Measurements from ENCODE around the gene ZFAND6. TPM values are rescaled to one million over a fixed set of nuclear protein-coding genes. Genes with fewer than 3 reads are reported as not detected.

ZFAND6 gene
- total and polyA plus RNA-seq, 2 donors (not counting 1 experiment from before 2014, with no cell fraction given), result 125 to 325 TPM

DNA sequence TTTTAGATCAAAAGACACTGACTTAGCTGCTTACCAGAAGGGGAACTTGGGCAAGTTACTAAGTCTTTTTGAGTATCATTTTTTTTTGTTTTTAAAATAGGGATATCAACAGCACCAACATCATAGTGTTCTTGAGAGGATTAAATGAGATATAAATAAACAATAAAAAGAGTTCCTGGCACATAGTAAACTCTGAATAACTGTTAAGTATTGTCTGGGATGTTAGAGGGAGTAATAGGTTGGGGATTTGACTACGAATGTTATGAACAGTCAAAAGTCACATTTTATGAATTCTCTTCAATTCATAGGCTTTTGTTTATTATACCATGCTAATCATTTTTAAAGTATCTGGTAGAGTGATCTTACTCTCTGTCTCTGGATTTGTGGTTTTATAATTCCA is 55.5 kb downstream of the ZFAND6 start:
- Histone ChIP-seq H3K4me3 (replicated peaks in 1 of 4; ENCODE audit: control extremely low read depth in 1 of 4, insufficient read depth in 1 of 4, low read depth in 3 of 4, low read length in 4 of 4) (no peak overlapping the region), H3K79me2 (ENCODE audit: control insufficient read depth, insufficient read depth, low read length) (peaks cover 11% of the 10 kb centered on the region), H3K27ac (ENCODE audit: insufficient read depth, low read length) (no peak overlapping the region), H3K4me1 (ENCODE audit: control insufficient read depth, extremely low read depth, insufficient read depth, low read length) (peaks cover 2% of the 10 kb centered on the region), H3K4me2 (ENCODE audit: extremely low read depth, insufficient read depth, low read length) (no peak overlapping the region), H3K27me3 (ENCODE audit: control insufficient read depth, insufficient read depth, low read length) (no peaks in the 10 kb centered on the region), H3K36me3 (ENCODE audit: control insufficient read depth, insufficient read depth, low read length) (no peaks in the 10 kb centered on the region), H4K20me1 (ENCODE audit: control insufficient read depth, extremely low read depth, insufficient read depth, low read length) (no peaks in the 10 kb centered on the region), H3K9ac (ENCODE audit: insufficient read depth, low read length) (no peak overlapping the region), H2AFZ (ENCODE audit: low read length) (no peak overlapping the region), H3K9me3 (ENCODE audit: control insufficient read depth, insufficient read depth, low read depth, low read length) (no peaks in the 10 kb centered on the region)
- DNase-seq (ENCODE audit: low read depth in 2 of 2), result no peak
- TF ChIP-seq EZH2 (IDR thresholded peaks at IDR 0.05; ENCODE audit: low read length, missing control alignments), result no peak
- TF ChIP-seq, protein P1, sequence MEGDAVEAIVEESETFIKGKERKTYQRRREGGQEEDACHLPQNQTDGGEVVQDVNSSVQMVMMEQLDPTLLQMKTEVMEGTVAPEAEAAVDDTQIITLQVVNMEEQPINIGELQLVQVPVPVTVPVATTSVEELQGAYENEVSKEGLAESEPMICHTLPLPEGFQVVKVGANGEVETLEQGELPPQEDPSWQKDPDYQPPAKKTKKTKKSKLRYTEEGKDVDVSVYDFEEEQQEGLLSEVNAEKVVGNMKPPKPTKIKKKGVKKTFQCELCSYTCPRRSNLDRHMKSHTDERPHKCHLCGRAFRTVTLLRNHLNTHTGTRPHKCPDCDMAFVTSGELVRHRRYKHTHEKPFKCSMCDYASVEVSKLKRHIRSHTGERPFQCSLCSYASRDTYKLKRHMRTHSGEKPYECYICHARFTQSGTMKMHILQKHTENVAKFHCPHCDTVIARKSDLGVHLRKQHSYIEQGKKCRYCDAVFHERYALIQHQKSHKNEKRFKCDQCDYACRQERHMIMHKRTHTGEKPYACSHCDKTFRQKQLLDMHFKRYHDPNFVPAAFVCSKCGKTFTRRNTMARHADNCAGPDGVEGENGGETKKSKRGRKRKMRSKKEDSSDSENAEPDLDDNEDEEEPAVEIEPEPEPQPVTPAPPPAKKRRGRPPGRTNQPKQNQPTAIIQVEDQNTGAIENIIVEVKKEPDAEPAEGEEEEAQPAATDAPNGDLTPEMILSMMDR (conservative IDR thresholded peaks at IDR 0.05 in 1 of 2, IDR thresholded peaks at IDR 0.05 in 1 of 2; ENCODE audit: low read depth in 1 of 2, low read length in 2 of 2), result no peak

DNA sequence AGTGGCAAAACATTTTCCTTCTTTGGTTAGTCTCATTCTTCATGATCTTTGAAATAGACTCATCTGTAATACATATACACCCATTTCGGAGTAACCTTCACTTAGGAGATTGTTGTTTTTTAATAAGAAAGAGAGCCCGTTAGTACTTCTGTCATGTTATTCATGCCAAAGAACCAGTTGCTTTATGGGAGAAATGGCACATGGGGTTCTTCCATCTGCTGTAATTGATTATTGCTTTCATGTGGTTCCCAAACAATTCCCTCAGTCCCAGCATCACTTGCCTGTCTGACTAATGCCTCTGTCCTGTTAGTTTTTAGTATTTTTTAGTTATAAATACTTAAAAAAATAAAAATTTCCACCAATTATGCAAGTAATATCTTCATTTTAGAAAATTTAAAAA is 59.5 kb downstream of the ZFAND6 start:
- Histone ChIP-seq H3K27ac (ENCODE audit: insufficient read depth, low read length) (no peak overlapping the region), H3K9me3 (ENCODE audit: control insufficient read depth, insufficient read depth, low read depth, low read length) (no peaks in the 10 kb centered on the region), H3K27me3 (ENCODE audit: control insufficient read depth, insufficient read depth, low read length) (no peaks in the 10 kb centered on the region), H4K20me1 (ENCODE audit: control insufficient read depth, extremely low read depth, insufficient read depth, low read length) (peaks cover 1% of the 10 kb centered on the region), H3K4me2 (ENCODE audit: extremely low read depth, insufficient read depth, low read length) (no peak overlapping the region), H3K4me3 (replicated peaks in 1 of 4; ENCODE audit: control extremely low read depth in 1 of 4, insufficient read depth in 1 of 4, low read depth in 3 of 4, low read length in 4 of 4) (no peak overlapping the region), H3K79me2 (ENCODE audit: control insufficient read depth, insufficient read depth, low read length) (peaks cover 10% of the 10 kb centered on the region), H3K4me1 (ENCODE audit: control insufficient read depth, extremely low read depth, insufficient read depth, low read length) (no peaks in the 10 kb centered on the region), H3K36me3 (ENCODE audit: control insufficient read depth, insufficient read depth, low read length) (peaks cover 1% of the 10 kb centered on the region), H2AFZ (ENCODE audit: low read length) (no peak overlapping the region), H3K9ac (ENCODE audit: insufficient read depth, low read length) (no peak overlapping the region)
- no peak for TF ChIP-seq EZH2 (IDR thresholded peaks at IDR 0.05; ENCODE audit: low read length, missing control alignments)
- no peak for DNase-seq (ENCODE audit: low read depth in 2 of 2)

DNA sequence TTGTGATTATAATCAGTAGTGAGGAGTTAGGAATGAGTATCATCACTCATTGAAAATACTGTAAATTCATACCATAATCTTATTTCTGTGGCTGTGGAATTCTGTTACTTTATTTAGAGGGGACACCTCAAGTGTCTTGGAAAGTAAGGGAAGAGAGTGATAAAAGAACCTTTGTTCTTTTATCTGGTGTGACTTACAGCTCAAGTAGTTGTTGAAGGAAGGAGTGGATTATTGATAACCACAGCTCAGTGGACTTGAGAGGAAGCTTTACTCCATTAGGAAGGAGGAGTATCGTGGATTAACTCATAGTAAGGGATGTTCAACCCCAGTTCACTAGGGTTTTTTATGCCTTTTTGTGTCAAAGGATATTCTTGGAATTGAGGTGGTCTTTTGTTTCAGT is 61.2 kb downstream of the ZFAND6 start:
- peaks cover 1% of the 10 kb centered on the region for H4K20me1 ChIP-seq (ENCODE audit: control insufficient read depth, extremely low read depth, insufficient read depth, low read length)
- H3K27me3 ChIP-seq (ENCODE audit: control insufficient read depth, insufficient read depth, low read length), result no peaks in the 10 kb centered on the region
- peaks cover 1% of the 10 kb centered on the region for H3K36me3 ChIP-seq (ENCODE audit: control insufficient read depth, insufficient read depth, low read length)
- peaks cover 10% of the 10 kb centered on the region for H3K79me2 ChIP-seq (ENCODE audit: control insufficient read depth, insufficient read depth, low read length)
- no peak for TF ChIP-seq EZH2 (IDR thresholded peaks at IDR 0.05; ENCODE audit: low read length, missing control alignments)
- TF ChIP-seq, protein P1 (conservative IDR thresholded peaks at IDR 0.05 in 1 of 2, IDR thresholded peaks at IDR 0.05 in 1 of 2; ENCODE audit: low read depth in 1 of 2, low read length in 2 of 2), result no peak
- no peaks in the 10 kb centered on the region for H3K9me3 ChIP-seq (ENCODE audit: control insufficient read depth, insufficient read depth, low read depth, low read length)
- no peak overlapping the region for H2AFZ ChIP-seq (ENCODE audit: low read length)
- H3K4me3 ChIP-seq (replicated peaks in 1 of 4; ENCODE audit: control extremely low read depth in 1 of 4, insufficient read depth in 1 of 4, low read depth in 3 of 4, low read length in 4 of 4), result no peak overlapping the region
- no peak for DNase-seq (ENCODE audit: low read depth in 2 of 2)
- no peak overlapping the region for H3K27ac ChIP-seq (ENCODE audit: insufficient read depth, low read length)
- no peak overlapping the region for H3K4me2 ChIP-seq (ENCODE audit: extremely low read depth, insufficient read depth, low read length)
- H3K4me1 ChIP-seq (ENCODE audit: control insufficient read depth, extremely low read depth, insufficient read depth, low read length), result no peaks in the 10 kb centered on the region
- no peak overlapping the region for H3K9ac ChIP-seq (ENCODE audit: insufficient read depth, low read length)
